Stimulated activated CD4-positive, alpha-beta T cell treated with anti-CD3 and anti-CD28 coated beads, Interleukin-12 subunit alpha, Interleukin-12 subunit beta, amount 100 ng/mL, for 24 hours (primary cell): ENCODE measurements around the gene ZFAND2A.
"Not testable (repeated sequence)": the region's sequence is repeated elsewhere in the genome, so short reads cannot be mapped to it uniquely, and the experiment has no call there.

ENCODE experiments used
- DNase-seq, 2 experiments: peaks; one replicate each; pipeline ENCODE4 v3.0.0-alpha.2; 2020; ENCODE audit warnings: low read depth in 2 of 2

The ZFAND2A gene

DNA sequence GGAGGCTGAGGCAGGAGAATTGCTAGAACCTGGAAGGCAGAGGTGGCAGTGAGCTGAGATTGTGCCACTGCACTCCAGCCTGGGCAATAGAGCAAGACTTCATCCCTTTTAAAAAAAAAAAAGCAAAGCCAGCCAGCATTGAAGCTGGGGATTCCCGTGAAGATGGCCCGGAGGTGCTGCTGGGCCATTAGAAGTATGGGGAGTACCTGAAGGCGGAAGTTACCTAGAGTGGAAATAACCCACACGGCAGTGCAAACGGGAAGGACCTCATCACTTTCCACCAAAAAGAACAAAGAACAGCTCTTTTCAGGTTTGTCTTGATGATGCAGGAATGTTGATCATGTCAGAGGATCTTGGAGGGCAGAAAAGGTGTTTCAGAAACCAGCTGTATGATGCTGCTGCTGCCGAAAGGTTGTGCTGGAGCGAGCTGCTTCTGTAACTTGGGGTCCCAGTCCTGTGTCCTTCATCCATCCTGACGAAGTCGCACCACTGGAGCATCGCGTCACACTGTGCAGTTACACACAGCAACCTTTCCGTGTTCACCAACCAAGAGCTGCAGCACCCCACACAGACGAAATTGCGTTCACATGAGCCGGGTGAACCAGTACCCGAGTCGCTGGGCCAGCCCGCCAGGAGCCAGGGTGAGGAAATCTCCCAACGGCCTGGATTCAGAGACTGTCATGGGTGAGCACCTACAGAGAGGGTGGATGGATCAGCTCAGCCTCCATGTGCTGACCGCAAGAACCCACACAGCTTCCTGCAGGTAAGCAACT is 8.2 kb downstream of the ZFAND2A start:
- no peak for DNase-seq

DNA sequence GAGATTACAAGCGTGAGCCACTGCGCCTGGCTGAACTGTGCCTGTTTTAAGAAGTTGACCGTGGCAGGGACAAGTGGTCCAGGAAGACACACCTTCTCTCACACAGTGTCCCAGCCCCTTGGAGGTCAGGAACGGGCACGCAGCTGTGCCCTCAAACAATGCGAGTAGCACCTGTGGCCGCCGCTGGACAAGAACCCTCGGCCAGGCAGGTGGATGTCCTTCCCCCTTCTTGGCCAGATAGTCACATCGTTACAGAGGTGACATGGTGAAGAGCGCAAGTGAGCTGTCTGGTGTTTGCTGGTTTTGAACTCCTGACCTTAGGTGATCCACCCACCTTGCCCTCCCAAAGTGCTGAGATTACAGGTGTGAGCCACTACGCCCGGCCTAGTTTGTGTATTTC is 8.8 kb downstream of the ZFAND2A start:
- no peak for DNase-seq

DNA sequence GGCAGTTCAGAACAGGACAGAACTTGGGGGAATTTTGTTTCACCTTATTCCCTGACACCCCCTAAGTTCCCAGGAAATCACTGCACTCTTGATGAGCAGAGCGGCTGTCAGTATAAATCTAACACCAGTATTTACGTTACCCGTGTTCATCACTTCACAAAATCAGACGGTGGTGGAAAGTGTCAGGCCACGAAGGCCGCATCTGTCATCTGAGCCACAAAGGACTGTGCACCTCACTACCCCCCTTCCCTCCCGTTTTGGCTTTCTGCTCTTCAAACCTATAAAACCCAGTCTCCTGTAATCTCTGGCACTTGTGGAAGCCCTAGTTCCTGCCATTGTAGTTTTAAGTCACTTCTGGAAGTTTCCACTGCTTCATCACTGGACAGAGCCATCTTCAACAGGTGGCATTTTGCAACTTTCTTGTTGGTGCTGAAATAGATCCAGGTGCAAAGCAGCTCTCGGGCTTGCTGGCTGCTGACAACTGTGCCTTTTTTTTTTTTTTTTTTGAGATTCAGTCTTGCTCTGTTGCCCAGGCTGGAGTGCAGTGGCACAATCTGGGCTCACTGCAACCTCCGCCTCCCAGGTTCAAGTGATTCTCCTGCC is 9.5 kb downstream of the ZFAND2A start:
- DNase-seq = no peak

DNA sequence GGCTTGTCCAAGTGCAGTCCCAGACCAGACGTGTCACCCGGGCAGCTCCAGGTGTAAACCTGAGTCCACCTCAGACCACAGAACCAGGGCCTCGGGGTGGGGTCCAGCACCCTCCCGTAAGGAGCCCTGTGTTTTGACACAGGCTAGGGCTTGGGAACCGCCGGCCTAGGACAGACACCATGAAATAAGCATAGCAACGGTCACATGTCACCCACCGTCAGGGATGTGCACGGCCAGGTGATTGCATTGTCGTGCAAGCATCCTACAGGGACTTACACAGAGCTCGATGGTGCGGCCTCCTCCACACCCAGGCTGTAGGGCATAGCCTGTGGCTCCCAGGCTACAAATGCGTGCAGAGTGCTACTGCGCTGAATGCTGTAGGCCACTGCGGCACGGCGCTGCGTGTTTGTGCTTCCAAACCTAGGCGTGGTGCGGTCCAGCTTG is 10.6 kb downstream of the ZFAND2A start:
- no peak for DNase-seq

DNA sequence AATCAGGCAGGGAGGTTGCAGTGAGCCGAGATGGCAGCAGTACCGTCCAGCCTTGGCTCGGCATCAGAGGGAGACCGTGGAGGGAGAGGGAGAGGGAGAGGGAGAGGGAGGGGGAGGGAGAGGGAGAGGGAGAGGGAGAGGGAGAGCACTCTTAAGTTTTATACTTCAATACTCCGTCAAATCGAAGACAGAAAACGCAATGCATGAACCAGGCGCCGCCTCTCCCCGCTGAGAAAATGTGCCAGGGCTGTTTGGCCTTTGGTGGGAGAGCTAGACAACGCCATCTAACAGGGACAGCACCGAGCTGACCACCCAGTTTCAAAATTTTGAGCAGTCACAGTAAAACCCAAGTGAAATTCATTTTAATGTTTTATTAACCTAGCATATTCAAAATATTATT is 12.1 kb downstream of the ZFAND2A start:
- not testable (repeated sequence) for DNase-seq

DNA sequence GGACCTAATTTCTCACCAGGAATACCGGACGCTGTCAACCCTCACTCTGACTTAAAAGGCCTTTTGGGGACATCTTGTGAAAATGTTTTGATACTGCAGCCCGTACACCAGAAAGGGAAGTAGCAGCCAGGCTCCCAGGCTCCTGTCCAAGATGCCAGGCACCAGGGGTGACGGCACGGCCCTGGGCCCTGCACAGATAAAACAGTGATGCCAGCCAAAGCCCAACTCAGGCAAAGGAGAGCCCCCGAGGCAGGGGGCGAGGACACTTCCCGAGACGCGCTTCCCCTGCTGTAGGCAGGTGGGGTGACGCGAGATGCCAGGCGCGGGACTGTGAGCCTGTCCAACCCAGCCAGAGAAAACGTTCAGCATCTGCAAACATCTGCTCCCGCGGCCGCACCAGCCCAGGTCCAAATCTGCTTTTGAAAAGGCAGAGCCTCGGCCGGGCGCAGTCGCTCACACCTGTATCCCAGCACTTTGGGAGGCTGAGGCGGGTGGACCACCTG is 15.7 kb downstream of the ZFAND2A start:
- no peak for DNase-seq

DNA sequence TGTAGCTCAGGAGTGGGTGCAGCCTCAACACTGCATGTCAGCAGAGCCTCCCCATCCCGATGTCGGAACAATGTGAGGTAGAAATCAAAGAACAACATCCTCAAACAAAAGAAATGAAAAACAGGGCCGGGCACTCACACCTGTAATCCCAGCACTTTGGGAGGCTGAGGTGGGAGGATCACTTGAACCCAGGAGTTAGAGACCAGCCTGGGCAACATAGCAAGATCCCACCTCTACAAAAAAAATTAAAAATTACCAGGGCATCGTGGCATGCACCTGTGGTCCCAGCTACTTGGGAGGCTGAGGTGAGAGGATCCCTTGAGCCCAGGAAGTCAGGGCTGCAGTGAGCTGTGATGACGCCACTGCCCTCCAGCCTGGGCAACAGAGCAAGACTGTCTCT is 17.0 kb downstream of the ZFAND2A start:
- DNase-seq = not testable (repeated sequence)

DNA sequence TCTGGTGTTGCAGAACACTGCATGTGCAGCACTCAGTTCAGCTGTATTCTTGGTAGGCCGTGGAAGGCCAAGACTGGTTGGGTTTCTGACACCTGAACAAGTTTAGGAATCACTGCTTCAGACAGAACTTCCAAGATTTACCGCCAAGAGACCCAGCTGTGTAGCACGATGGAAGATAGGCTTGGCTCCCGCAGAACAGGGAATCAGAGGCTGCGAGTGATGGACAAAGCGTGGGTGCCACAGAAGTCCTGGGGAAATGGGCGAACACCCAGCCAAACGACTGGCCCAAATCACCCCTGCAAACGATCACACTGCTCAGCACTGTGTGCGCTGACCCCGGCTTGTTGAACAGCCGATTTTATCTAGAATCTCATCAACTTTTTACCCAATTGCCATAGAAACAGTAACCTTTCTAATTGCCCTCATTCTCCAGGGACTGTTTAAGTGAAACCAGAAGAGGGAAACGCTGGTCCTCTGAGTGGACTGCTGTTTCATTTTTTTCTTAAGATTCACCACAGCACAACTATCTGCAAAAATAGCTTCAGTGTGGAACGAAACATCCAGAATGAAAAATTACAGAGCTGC is 17.9 kb downstream of the ZFAND2A start:
- no peak for DNase-seq

DNA sequence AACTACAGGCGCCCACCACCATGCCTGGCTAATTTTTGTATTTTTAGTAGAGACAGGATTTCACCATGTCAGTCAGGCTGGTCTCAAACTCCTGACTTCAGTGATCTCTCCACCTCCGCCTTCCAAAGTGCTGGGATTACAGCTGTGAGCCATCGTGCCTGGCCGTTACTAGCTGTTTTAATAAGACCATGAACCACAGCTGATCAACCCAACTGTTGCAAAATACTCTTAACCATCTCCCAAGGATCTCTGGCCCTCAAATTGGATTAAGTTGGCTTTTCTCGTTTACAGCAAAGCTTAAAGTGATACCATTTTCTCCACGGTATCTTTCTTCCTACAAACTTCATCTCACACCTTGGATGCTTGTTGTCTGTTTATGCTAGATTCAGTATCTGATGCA is 18.3 kb downstream of the ZFAND2A start:
- DNase-seq = no peak

DNA sequence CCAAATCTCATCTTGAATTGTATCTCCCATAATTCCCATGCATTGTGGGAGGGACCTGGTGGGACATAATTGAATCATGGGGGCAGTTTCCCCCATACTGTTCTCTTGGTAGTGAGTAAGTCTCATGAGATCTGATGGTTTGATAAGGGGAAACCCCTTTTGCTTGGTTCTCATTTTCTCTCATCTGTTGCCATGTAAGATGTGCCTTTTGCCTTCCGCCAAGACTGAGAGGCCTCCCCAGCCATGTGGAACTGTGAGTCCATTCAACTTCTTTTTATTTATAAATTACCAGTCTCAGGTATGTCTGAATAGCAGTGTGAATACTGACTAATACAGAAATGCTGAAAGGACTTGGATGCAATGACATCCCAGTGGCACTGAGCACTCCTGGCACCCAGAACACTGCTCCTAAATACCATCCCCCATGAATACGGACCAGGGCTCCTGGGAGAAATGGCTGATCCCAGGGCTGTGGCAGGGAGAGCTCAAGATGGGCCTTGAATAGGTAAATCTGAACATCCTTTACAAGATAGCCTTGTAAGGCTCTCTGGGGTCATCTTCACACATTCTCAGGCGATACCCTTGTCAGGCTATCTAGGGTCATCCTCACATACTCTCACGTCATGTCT is 19.4 kb downstream of the ZFAND2A start:
- DNase-seq = no peak

DNA sequence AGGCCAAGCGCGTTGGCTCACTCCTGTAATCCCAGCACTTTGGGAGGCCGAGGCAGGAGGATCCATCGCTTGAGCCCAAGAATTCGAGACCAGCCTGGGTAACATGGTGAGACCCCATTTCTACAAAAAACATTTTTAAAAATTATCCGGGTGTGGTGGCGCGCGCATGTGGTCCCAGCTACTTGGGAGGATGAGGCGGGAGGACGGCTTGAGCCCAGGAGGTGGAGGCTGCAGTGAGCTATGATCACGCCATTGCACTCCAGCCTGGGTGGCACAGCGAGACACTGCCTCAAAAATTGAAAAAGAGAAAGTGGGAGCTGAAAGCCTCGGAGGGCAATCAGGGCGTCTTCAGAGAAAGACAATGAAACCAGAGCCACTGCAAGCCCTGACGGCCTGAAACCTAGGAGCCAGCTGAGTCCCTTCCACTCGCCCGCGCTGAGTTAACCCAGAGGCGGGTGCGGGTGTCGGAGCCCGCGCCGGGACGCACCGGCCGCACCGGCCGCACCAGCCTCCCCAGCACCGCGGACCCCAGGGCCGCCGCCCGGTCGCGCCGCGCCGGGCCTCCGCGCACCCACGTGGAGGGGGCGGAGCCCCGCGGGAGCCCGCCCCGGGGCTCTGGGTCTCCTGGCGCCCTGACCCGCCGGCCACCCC is 22.4 kb downstream of the ZFAND2A start:
- DNase-seq = no peak

DNA sequence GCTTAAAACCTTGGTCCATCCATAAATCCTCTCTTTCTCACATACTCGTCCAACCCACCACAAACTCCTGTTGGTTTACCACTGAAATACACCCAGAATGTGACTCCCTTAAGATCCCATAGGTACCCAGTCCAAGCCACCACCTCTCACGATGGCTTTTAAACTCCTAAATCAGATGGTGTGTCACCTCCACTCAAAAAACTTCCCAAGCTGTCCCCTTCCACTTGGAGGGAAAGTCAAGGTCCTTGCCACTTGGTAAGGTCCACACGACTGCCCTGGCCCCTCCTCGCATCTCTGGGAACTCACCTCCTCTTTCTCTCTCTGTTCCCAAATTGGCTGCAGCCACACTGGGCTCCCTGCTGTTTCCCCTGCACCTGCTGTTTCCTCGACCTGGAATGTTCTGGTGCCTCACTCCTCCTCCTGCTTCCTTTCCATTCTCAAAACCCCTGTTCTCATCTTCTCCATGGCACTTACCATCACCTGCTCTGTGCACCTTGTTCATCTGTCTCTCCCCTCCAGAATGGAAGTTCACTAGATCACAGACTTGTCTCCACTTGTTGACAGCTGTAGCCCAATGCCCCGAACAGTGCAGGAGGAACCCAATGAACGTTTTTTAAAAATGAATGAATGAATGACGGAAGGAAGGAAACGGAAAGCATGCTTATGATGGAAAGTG is 23.0 kb downstream of the ZFAND2A start:
- no peak for DNase-seq

DNA sequence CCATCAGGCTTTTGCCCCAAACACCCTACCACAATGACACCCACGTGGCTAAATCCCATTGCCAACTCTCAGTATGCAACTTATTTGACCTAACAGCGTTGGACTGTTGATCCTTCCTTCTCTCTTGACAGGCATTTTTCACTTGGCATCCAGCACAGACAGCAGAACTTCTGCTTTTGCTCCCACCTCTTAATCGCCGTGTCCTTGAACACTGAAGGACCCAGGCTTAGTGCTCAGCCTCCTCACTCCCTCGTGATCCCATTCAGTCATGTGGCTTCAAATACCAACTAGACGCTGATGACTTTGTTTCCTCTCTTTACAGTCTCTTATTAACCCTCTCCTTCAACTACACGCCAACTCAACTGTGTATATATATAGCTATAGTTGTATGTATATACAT is 25.0 kb downstream of the ZFAND2A start:
- DNase-seq = no peak

DNA sequence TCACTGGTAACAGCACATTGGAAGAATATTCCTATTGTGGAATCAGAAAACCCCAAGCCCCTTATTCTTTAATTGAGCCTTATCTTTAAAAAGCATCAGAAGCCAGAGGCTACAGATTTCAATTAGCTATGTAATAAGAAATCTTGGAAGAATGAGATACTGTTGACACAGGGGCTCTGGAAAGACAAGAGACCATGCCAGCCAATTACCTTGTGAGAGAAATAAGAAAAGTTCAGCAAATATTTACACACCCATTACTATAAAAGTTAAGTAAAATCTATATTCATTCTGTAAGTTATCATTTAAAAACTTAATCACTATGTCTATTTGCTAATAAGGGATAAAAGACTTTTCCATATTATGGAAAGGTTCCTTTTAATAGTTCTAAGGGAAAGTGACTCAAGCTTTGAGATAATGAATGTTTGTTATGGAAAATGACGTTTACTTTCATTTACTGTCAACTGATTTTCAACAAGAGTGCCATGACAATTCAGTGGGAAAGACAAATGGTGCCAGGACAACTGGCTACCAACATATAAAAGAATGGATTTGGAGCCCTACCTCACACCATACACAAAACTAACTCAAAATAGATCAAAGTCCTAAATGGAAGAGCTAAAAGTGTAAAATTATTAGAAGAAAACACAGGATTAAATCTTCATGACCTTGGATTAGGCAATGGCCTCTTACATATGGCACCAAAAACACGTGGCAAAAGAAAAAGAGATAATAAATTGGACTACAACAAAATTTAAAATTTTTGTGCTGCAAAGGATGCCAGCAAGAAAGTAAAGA is 28.3 kb downstream of the ZFAND2A start:
- DNase-seq = no peak

DNA sequence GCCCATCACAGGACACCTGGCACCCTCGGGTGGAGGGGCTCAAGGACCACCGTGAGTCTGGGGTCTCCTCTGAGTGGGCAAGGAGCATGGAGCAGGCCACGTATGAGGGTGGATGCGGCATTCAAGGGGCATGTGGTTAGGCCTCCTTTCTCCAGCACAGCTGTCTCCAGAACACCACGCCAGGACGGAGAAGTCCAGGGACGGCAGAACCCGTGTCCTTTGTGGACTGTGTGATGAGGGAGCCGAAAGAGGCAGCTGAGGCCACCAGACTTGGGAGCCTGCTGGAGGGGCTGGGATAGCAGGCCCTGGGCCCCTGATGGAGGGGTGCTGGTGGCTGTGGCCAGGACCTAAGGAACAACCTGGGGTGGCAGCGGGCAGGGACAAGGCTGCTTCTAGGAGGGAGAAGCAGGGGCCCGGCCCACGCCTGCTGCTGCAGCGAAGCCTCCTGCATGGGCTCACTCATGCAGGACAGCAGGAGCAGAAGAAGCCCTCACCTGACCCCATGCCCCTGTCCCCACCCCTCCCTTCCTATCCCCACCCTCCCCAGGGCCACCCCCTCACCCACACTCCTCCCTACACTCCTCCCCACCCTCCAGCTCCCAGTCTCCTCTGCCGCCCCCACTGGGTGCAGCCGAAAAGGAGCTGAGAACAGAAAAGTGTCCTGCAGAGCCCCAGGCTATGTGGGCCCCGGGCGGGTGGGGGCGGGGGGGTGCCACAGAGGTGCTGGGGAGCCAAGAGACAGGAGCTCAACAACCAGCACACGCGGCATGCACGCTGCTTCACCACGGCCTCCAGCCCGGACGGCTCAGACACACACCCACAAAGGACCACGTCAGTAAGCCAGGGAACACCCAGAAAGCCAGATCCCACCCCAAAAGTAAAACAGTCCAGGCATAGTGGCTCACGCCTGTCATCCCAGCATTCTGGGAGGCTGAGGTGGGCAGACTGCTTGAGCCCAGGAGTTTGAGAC is 29.7 kb downstream of the ZFAND2A start:
- DNase-seq = no peak

DNA sequence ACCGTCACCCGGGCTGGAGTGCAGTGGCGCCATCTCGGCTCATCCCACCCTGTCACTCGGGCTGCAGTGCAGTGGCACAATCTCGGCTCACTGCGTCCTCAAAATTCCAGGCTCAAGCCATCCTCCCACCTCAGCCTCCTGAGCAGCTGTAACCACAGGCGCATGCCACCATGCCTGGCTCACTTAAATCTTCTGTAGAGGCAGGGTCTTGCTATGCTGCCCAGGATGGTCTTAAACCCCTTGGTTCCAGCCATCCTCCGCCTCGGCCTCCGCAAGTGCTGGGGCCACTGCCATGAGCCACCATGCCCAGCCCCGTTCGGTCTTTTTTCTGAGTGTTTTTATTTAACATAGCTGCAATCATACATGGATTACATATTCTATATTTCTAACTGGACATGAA is 30.6 kb downstream of the ZFAND2A start:
- DNase-seq = no peak

DNA sequence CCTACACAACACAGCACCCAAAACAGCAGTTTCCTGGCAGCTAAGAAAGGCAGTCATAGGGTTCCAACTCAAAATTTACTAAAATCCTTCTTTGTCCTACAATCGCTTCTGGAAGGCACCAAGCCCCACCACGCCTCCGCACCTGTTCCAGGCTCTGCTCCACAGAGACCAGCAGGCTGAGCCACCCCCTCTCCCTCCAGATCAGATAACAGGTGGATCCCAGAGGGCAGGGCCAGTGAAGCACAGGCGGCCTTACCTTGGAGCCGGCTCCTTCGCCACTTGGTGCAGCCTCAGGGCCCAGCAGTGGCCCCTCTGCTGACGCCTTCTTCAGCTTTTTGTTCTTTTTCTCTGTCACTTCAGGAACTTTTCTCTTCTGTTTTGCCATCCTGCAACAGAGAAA is 33.0 kb downstream of the ZFAND2A start:
- no peak for DNase-seq

DNA sequence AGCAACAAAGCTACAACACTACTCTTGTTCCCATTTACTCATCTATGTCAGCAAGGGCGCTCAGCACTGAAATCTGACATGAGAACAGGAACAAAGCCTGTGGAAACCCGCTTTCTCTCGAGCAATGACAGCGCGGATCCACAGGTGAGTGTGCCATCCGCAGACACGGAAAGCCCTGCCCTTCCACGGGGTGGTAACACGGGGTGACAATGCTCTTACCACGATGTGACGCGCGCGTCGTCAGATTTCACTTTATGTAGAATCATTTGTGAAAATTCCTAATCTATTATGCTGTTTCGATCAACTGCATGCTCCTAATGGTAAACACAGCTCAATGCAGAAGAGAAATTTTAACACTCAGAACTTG is 34.4 kb downstream of the ZFAND2A start:
- no peak for DNase-seq

DNA sequence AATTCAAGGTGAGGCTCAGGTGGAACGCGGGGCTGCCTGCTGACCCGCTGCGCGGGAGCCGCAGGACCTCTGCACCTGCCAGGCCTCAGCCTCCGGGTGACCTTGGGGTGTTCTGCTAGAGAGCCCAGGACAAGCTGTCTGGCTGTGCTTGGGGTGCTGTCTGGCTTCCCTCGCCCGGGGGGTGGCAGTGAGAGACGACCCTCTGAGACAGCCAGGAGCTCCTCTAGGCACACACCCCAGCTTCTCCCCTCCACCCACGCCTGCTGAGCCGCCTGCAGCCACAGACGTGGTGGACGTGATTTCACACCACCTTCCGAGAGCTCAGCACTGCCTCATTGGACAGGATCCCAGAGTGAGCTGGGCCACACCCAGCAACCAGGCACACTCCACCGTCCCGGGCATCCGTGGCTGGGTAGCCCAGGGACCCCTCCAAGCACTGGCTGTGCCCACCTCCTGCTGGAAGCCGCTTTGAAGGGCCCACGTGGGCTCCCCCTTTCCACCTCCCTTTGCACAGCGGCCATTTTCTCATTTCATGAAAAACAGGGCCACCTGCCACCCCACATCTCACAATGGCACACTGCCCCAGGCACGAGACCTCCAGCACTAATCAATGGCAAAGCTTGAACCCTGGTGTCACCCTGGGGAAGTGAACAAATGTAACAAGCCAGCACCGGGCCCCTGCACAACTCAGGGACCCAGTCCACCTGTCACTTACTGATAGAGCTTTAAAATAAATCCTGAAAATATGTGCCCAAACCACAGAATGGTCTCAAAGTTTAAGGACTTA is 35.0 kb downstream of the ZFAND2A start:
- no peak for DNase-seq
